Activated CD8-positive, alpha-beta T cell treated with anti-CD3 and anti-CD28 coated beads, Interleukin-2, amount 10 ng/mL, durations not matched to agents 7 days and 5 days (primary cell): ENCODE results near the gene MAP3K12. TPM values are rescaled to one million over a fixed set of nuclear protein-coding genes. Genes with fewer than 3 reads are reported as not detected.

Source experiments
- ATAC-seq: fragments of 150-1000 bp; cut with Tn5 transposase; one replicate; pipeline ENCODE4 v1.10.0; 2021; ENCODE audit warnings: moderate library complexity
- CTCF ChIA-PET: fragments of 350-600 bp; sonication (Branson Sonifier 250); formaldehyde crosslinking; loops from one replicate; lab custom pipeline; 2021; ENCODE audit warnings: antibody characterized with exemption; lab: Charles Lee
- POLR2A ChIA-PET: fragments of 350-600 bp; sonication (Branson Sonifier 250); formaldehyde crosslinking; loops from one replicate; lab custom pipeline; 2021; ENCODE audit warnings: antibody characterized with exemption; lab: Charles Lee
- DNase-seq: peaks from one replicate; pipeline ENCODE4 v3.0.0-alpha.2; 2020
- H3K27ac Mint-ChIP-seq: one replicate; pipeline ENCODE4 v1.8.0; 2021; ENCODE audit warnings: mild to moderate bottlenecking, mixed read lengths
- H3K27me3 Mint-ChIP-seq: one replicate; pipeline ENCODE4 v1.8.0; 2021; ENCODE audit warnings: low read depth, mixed read lengths
- H3K36me3 Mint-ChIP-seq: one replicate; pipeline ENCODE4 v1.8.0; 2021; ENCODE audit warnings: low read depth, mixed read lengths
- H3K4me1 Mint-ChIP-seq: one replicate; pipeline ENCODE4 v1.8.0; 2021; ENCODE audit warnings: low read depth, mixed read lengths
- H3K4me3 Mint-ChIP-seq: one replicate; pipeline ENCODE4 v1.8.0; 2021; ENCODE audit warnings: mild to moderate bottlenecking, mixed read lengths
- H3K9me3 Mint-ChIP-seq: one replicate; pipeline ENCODE4 v1.8.0; 2022; ENCODE audit warnings: mixed read lengths; ENCODE audit not compliant: insufficient read depth
- total RNA-seq, 2 experiments: library from RNA; stranded (reverse); gene quantifications; one replicate each; pipeline ENCODE4 v1.2.3, GENCODE V29; 2021

Gene MAP3K12
- total RNA-seq, 2 experiments from 2014 or later, result 22.7 to 22.9 TPM

- Mint-ChIP-seq H3K27ac (peak overlapping the region; percentile 94), H3K4me3 (peak overlapping the region; percentile 81), H3K9me3 (no peaks in the 10 kb centered on the region), H3K36me3 (peaks cover 12% of the 10 kb centered on the region), H3K4me1 (peaks cover 43% of the 10 kb centered on the region), H3K27me3 (no peaks in the 10 kb centered on the region)
- CTCF ChIA-PET, result interaction anchor here (0.7 to 2.8 kb wide), 15 partner anchors 9 to 288 kb away, joined by 3 to 18 read pairs (median 4); partner anchors contain the start of genes AAAS and ATP5MC2
- DNase-seq (no peak), ATAC-seq (no peak)
- POLR2A ChIA-PET, result interaction anchor here (0.6 to 2.3 kb wide), 16 partner anchors 8 to 397 kb away, joined by 3 to 14 read pairs (median 4); partner anchors contain the start of genes AAAS, SOAT2 and SP1
Measured at GRCh38 chr12:53500142-53500775, 1.0 kb upstream of the MAP3K12 start.

- DNase-seq, result no peak
- H3K36me3 Mint-ChIP-seq, result peaks cover 3% of the 10 kb centered on the region
- H3K27ac Mint-ChIP-seq, result peak overlapping the region; percentile 76
- ATAC-seq, result no peak
- ChIA-PET CTCF (interaction anchor here (1.0 to 2.5 kb wide), 4 partner anchors 22 to 177 kb away, joined by 3 to 10 read pairs (median 5); partner anchors contain the start of gene AAAS), POLR2A (interaction anchor here (0.7 to 2.3 kb wide), 2 partner anchors 10 to 22 kb away, joined by 3 to 11 read pairs; no protein-coding TSS in a partner anchor)
- no peaks in the 10 kb centered on the region for H3K9me3 Mint-ChIP-seq
- H3K27me3 Mint-ChIP-seq, result no peaks in the 10 kb centered on the region
- peak overlapping the region; percentile 81 for H3K4me3 Mint-ChIP-seq
- H3K4me1 Mint-ChIP-seq, result peaks cover 56% of the 10 kb centered on the region
Measured at GRCh38 chr12:53498235-53498630, 1.0 kb downstream of the MAP3K12 start.

- H3K36me3 Mint-ChIP-seq, result peaks cover 3% of the 10 kb centered on the region
- H3K4me1 Mint-ChIP-seq, result peaks cover 57% of the 10 kb centered on the region
- ChIA-PET POLR2A (interaction anchor here (0.7 kb wide), 1 partner anchor 11 kb away, joined by 3 read pairs; no protein-coding TSS in a partner anchor), CTCF (interaction anchor here (0.8 to 2.5 kb wide), 4 partner anchors 21 to 176 kb away, joined by 3 to 10 read pairs (median 4); partner anchors contain the start of gene AAAS)
- ATAC-seq (no peak), DNase-seq (no peak)
- H3K27me3 Mint-ChIP-seq, result no peaks in the 10 kb centered on the region
- no peak overlapping the region for H3K27ac Mint-ChIP-seq
- no peak overlapping the region for H3K4me3 Mint-ChIP-seq
- no peaks in the 10 kb centered on the region for H3K9me3 Mint-ChIP-seq
Measured at GRCh38 chr12:53497461-53497860, 1.8 kb downstream of the MAP3K12 start.

- Mint-ChIP-seq H3K27me3 (no peaks in the 10 kb centered on the region), H3K4me1 (peaks cover 54% of the 10 kb centered on the region), H3K27ac (no peak overlapping the region), H3K9me3 (no peaks in the 10 kb centered on the region), H3K4me3 (no peak overlapping the region), H3K36me3 (peaks cover 3% of the 10 kb centered on the region)
- ATAC-seq (no peak), DNase-seq (no peak)
- ChIA-PET CTCF (interaction anchor here (0.8 kb wide), 1 partner anchor 176 kb away, joined by 3 read pairs; the partner anchor contains the start of gene AAAS), POLR2A (no interaction called here)
Measured at GRCh38 chr12:53496752-53497032, 2.6 kb downstream of the MAP3K12 start.

GRCh38 chr12:53495903-53496751, 3.1 kb downstream of the MAP3K12 start:
- H3K27me3 Mint-ChIP-seq, result no peaks in the 10 kb centered on the region
- H3K4me1 Mint-ChIP-seq, result peaks cover 54% of the 10 kb centered on the region
- DNase-seq (no peak), ATAC-seq (no peak)
- no peaks in the 10 kb centered on the region for H3K9me3 Mint-ChIP-seq
- H3K36me3 Mint-ChIP-seq, result peaks cover 3% of the 10 kb centered on the region
- H3K27ac Mint-ChIP-seq, result no peak overlapping the region
- ChIA-PET CTCF (interaction anchor here (0.8 kb wide), 1 partner anchor 175 kb away, joined by 3 read pairs; the partner anchor contains the start of gene AAAS), POLR2A (interaction anchor here (1.0 kb wide), 1 partner anchor 248 kb away, joined by 5 read pairs; no protein-coding TSS in a partner anchor)
- H3K4me3 Mint-ChIP-seq, result no peak overlapping the region

- no peak for DNase-seq
- Mint-ChIP-seq H3K36me3 (peaks cover 3% of the 10 kb centered on the region), H3K27me3 (no peaks in the 10 kb centered on the region), H3K9me3 (no peaks in the 10 kb centered on the region), H3K27ac (peak overlapping the region; percentile 70), H3K4me3 (peak overlapping the region; percentile 82), H3K4me1 (peaks cover 45% of the 10 kb centered on the region)
- CTCF ChIA-PET, result interaction anchor here (0.6 to 2.8 kb wide), 5 partner anchors 12 to 172 kb away, joined by 3 to 8 read pairs (median 7); partner anchors contain the start of gene AAAS
- POLR2A ChIA-PET, result interaction anchor here (1.0 kb wide), 1 partner anchor 11 kb away, joined by 3 read pairs; no protein-coding TSS in a partner anchor
- ATAC-seq, result no peak
Measured at GRCh38 chr12:53493610-53494391, 5.5 kb downstream of the MAP3K12 start.

GRCh38 chr12:53492830-53493609, 6.2 kb downstream of the MAP3K12 start:
- Mint-ChIP-seq H3K36me3 (peaks cover 5% of the 10 kb centered on the region), H3K4me1 (peaks cover 38% of the 10 kb centered on the region), H3K27ac (peak overlapping the region; percentile 70), H3K9me3 (no peaks in the 10 kb centered on the region), H3K4me3 (peak overlapping the region; percentile 82), H3K27me3 (no peaks in the 10 kb centered on the region)
- ATAC-seq, result peak; percentile 90
- DNase-seq, result peak; percentile 91
- ChIA-PET POLR2A (interaction anchor here (1.0 kb wide), 1 partner anchor 10 kb away, joined by 3 read pairs; no protein-coding TSS in a partner anchor), CTCF (interaction anchor here (0.8 to 2.8 kb wide), 8 partner anchors 8 to 172 kb away, joined by 3 to 8 read pairs (median 6); partner anchors contain the start of genes AAAS and TARBP2)

GRCh38 chr12:53492188-53492587, 7.1 kb downstream of the MAP3K12 start:
- Mint-ChIP-seq H3K4me1 (peaks cover 30% of the 10 kb centered on the region), H3K36me3 (peaks cover 11% of the 10 kb centered on the region)

GRCh38 chr12:53489242-53489864, 9.9 kb downstream of the MAP3K12 start:
- peaks cover 24% of the 10 kb centered on the region for H3K4me1 Mint-ChIP-seq
- H3K4me3 Mint-ChIP-seq, result no peak overlapping the region
- DNase-seq, result no peak
- H3K27me3 Mint-ChIP-seq, result no peaks in the 10 kb centered on the region
- ATAC-seq, result no peak
- H3K36me3 Mint-ChIP-seq, result peaks cover 27% of the 10 kb centered on the region
- H3K9me3 Mint-ChIP-seq, result no peaks in the 10 kb centered on the region
- ChIA-PET POLR2A (interaction anchor here (0.7 to 1.8 kb wide), 4 partner anchors 8 to 155 kb away, joined by 3 to 5 read pairs (median 4); partner anchors contain the start of gene TARBP2), CTCF (interaction anchor here (3.7 kb wide), 1 partner anchor 15 kb away, joined by 29 read pairs; no protein-coding TSS in a partner anchor)
- H3K27ac Mint-ChIP-seq, result no peak overlapping the region

More at GRCh38 chr12:53492188-53492587, 7.1 kb downstream of the MAP3K12 start:
- Mint-ChIP-seq H3K27me3 (no peaks in the 10 kb centered on the region), H3K4me3 (peak overlapping the region; percentile 82), H3K9me3 (no peaks in the 10 kb centered on the region), H3K27ac (peak overlapping the region; percentile 69)
- no peak for DNase-seq
- ChIA-PET CTCF (interaction anchor here (0.9 to 2.4 kb wide), 6 partner anchors 9 to 41 kb away, joined by 3 to 13 read pairs (median 4); partner anchors contain the start of gene TARBP2), POLR2A (interaction anchor here (0.5 to 1.4 kb wide), 3 partner anchors 13 to 113 kb away, joined by 3 read pairs; no protein-coding TSS in a partner anchor)
- ATAC-seq, result no peak
